ENCODE results near the gene RPL7L1.

DNA sequence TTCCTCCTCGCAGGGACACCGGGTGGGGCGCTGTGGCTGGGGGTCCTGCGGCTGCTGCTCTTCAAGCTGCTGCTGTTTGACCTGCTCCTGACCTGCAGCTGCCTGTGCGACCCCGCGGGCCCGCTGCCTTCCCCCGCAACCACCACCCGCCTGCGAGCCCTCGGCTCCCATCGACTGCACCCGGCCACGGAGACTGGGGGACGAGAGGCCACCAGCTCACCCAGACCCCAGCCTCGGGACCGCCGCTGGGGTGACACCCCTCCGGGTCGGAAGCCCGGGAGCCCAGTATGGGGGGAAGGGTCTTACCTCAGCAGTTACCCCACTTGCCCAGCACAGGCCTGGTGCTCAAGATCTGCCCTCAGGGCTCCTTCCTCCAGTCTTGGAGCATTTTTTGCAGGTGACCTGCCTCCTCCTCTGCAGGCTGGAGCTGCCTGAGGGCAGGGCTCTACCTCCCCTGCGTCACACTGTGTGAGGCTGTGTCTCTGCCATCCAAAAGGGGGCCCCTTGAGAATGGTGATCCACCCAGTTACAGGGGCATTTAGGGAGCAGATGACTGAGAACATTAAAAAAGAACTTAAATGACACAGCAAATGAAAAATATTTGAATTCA, 45.9 kb downstream of the RPL7L1 start:
- TF ChIP-seq, protein P1, sequence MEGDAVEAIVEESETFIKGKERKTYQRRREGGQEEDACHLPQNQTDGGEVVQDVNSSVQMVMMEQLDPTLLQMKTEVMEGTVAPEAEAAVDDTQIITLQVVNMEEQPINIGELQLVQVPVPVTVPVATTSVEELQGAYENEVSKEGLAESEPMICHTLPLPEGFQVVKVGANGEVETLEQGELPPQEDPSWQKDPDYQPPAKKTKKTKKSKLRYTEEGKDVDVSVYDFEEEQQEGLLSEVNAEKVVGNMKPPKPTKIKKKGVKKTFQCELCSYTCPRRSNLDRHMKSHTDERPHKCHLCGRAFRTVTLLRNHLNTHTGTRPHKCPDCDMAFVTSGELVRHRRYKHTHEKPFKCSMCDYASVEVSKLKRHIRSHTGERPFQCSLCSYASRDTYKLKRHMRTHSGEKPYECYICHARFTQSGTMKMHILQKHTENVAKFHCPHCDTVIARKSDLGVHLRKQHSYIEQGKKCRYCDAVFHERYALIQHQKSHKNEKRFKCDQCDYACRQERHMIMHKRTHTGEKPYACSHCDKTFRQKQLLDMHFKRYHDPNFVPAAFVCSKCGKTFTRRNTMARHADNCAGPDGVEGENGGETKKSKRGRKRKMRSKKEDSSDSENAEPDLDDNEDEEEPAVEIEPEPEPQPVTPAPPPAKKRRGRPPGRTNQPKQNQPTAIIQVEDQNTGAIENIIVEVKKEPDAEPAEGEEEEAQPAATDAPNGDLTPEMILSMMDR (IDR thresholded peaks at IDR 0.05): no peak
- no peak for TF ChIP-seq POLR2A (IDR thresholded peaks at IDR 0.05)

Measured in thyroid gland (tissue), 4 donors.